Caco-2 (cell line): Measurements from ENCODE around the gene TNNI2. TPM values are rescaled to one million over a fixed set of nuclear protein-coding genes. Genes with fewer than 3 reads are reported as not detected.
"Not testable (repeated sequence)": the region's sequence is repeated elsewhere in the genome, so short reads cannot be mapped to it uniquely, and the experiment has no call there.

Experiments
- BruUV-seq: library from RNA; stranded (reverse); fragments of 400-500 nt; replicated peaks from 2 replicates; lab custom pipeline; 2021; lab: Mats Ljungman, UMichigan
- CTCF ChIA-PET: fragments of 300-600 bp; sonication (Branson Sonifier 250); formaldehyde crosslinking; loops from one replicate; lab custom pipeline; 2022; ENCODE audit warnings: antibody characterized with exemption; lab: Charles Lee
- POLR2A ChIA-PET: fragments of 300-600 bp; sonication (Branson Sonifier 250); formaldehyde crosslinking; loops from one replicate; lab custom pipeline; 2022; ENCODE audit warnings: antibody characterized with exemption; lab: Charles Lee
- DNase-seq, 2 experiments: peaks; one replicate each; pipeline versions ENCODE4 v3.0.0 to v3.0.0-alpha.2; 2020 to 2022
- H3K27me3 ChIP-seq: replicated peaks from 2 replicates; pipeline ENCODE4 v1.6.0; 2011; ENCODE audit warnings: low read length; ENCODE audit not compliant: control insufficient read depth, insufficient read depth
- H3K36me3 ChIP-seq: 2 replicates; pipeline ENCODE4 v1.5.1; 2011; ENCODE audit warnings: low read length; ENCODE audit not compliant: control insufficient read depth, insufficient read depth
- H3K4me1 ChIP-seq: fragments of 250-450 bp; sonication (Bioruptor Pico); 2 replicates; pipeline ENCODE4 v1.5.1; 2020; ENCODE audit warnings: mild to moderate bottlenecking
- H3K4me3 ChIP-seq: 2 replicates; pipeline ENCODE4 v1.5.1; 2011; ENCODE audit warnings: low read depth, mild to moderate bottlenecking, control low read depth, low read length
- H3K9me3 ChIP-seq: fragments of 250-450 bp; sonication (Bioruptor Pico); 2 replicates; pipeline ENCODE4 v1.5.1; 2020; ENCODE audit warnings: mild to moderate bottlenecking, moderate library complexity
- H3K27ac Mint-ChIP-seq: one replicate; pipeline ENCODE4 v1.8.0; 2022; ENCODE audit warnings: mixed read lengths; ENCODE audit not compliant: unreplicated experiment
- H3K27me3 Mint-ChIP-seq: one replicate; pipeline ENCODE4 v1.8.0; 2022; ENCODE audit warnings: mixed read lengths; ENCODE audit not compliant: insufficient read depth, unreplicated experiment
- H3K36me3 Mint-ChIP-seq: one replicate; pipeline ENCODE4 v1.8.0; 2022; ENCODE audit warnings: mild to moderate bottlenecking, mixed read lengths; ENCODE audit not compliant: insufficient read depth, unreplicated experiment
- H3K4me1 Mint-ChIP-seq: one replicate; pipeline ENCODE4 v1.8.0; 2022; ENCODE audit warnings: low read depth, mixed read lengths; ENCODE audit not compliant: unreplicated experiment
- H3K4me3 Mint-ChIP-seq: one replicate; pipeline ENCODE4 v1.8.0; 2022; ENCODE audit warnings: mild to moderate bottlenecking, moderate library complexity, mixed read lengths; ENCODE audit not compliant: unreplicated experiment
- H3K9me3 Mint-ChIP-seq: one replicate; pipeline ENCODE4 v1.8.0; 2022; ENCODE audit warnings: mixed read lengths; ENCODE audit not compliant: unreplicated experiment
- CTCF ChIP-seq, 2 experiments: fragments of 200-600 bp in 1 of 2; IDR thresholded peaks; 1 replicate in 1 of 2; 2 replicates in 1 of 2; pipeline versions ENCODE4 v1.5.1 to v1.8.0; 2011 to 2022; ENCODE audit warnings: antibody characterized with exemption in 1 of 2, control low read depth in 1 of 2, inconsistent platforms in 1 of 2, low read depth in 1 of 2, low read length in 1 of 2, mild to moderate bottlenecking in 1 of 2, moderate library complexity in 1 of 2; ENCODE audit not compliant: insufficient read depth in 1 of 2, severe bottlenecking in 1 of 2, unreplicated experiment in 1 of 2
- intact Hi-C: fragments of 100-400 bp; cut with micrococcal nuclease; formaldehyde crosslinking; loops from one replicate; pipeline ENCODE4 v1.10.0; 2022; ENCODE audit not compliant: unreplicated experiment
- total RNA-seq: library from RNA; stranded (reverse); gene quantifications from 2 replicates; pipeline ENCODE4 v1.2.3, GENCODE V29; 2022

Gene TNNI2
- total RNA-seq, 1 experiment from 2014 or later, result 8.6 TPM

GRCh38 chr11:1803246-1803645, 35.5 kb upstream of the TNNI2 start:
- no peak overlapping the region for H3K4me3 Mint-ChIP-seq
- Histone ChIP-seq H3K9me3 (no peaks in the 10 kb centered on the region), H3K36me3 (no peaks in the 10 kb centered on the region), H3K4me1 (peaks cover 12% of the 10 kb centered on the region), H3K27me3 (no peaks in the 10 kb centered on the region), H3K4me3 (no peak overlapping the region)
- intact Hi-C loops, result no loop called here
- BruUV-seq, result no TSS peak
- POLR2A ChIA-PET, result no interaction called here
- peaks cover 3% of the 10 kb centered on the region for H3K9me3 Mint-ChIP-seq
- CTCF ChIA-PET, result no interaction called here
- TF ChIP-seq CTCF (IDR thresholded peaks at IDR 0.05; ENCODE audit: insufficient read depth in 1 of 2, low read depth in 1 of 2, low read length in 1 of 2, severe bottlenecking in 1 of 2, unreplicated experiment in 1 of 2), result no peak
- H3K4me1 Mint-ChIP-seq, result peaks cover 26% of the 10 kb centered on the region
- DNase-seq, result no peak
- no peaks in the 10 kb centered on the region for H3K27me3 Mint-ChIP-seq
- peaks cover 5% of the 10 kb centered on the region for H3K36me3 Mint-ChIP-seq
- H3K27ac Mint-ChIP-seq, result no peak overlapping the region

GRCh38 chr11:1803835-1804519, 34.8 kb upstream of the TNNI2 start:
- Mint-ChIP-seq H3K4me1 (peaks cover 26% of the 10 kb centered on the region), H3K9me3 (peaks cover 11% of the 10 kb centered on the region)
- H3K36me3 ChIP-seq, H3K27me3 ChIP-seq, POLR2A ChIA-PET, H3K9me3 ChIP-seq, H3K4me3 ChIP-seq, intact Hi-C loops, H3K27ac Mint-ChIP-seq, BruUV-seq, H3K36me3 Mint-ChIP-seq, H3K27me3 Mint-ChIP-seq, DNase-seq, CTCF ChIA-PET, H3K4me3 Mint-ChIP-seq: not testable (repeated sequence)
- peaks cover 12% of the 10 kb centered on the region for H3K4me1 ChIP-seq

- H3K4me1 ChIP-seq, result peaks cover 12% of the 10 kb centered on the region
- no peak for DNase-seq
- Mint-ChIP-seq H3K4me3 (no peak overlapping the region), H3K27ac (no peak overlapping the region), H3K4me1 (peaks cover 26% of the 10 kb centered on the region), H3K36me3 (peaks cover 5% of the 10 kb centered on the region), H3K9me3 (peaks cover 20% of the 10 kb centered on the region), H3K27me3 (no peaks in the 10 kb centered on the region)
- BruUV-seq, result no TSS peak
- H3K9me3 ChIP-seq, result peaks cover 4% of the 10 kb centered on the region; the same call in 1 of the 2 replicates
- TF ChIP-seq CTCF (IDR thresholded peaks at IDR 0.05; ENCODE audit: insufficient read depth in 1 of 2, low read depth in 1 of 2, low read length in 1 of 2, severe bottlenecking in 1 of 2, unreplicated experiment in 1 of 2), result no peak
- ChIA-PET CTCF (interaction anchor here (1.2 kb wide), 1 partner anchor 112 kb away, joined by 3 read pairs; no protein-coding TSS in a partner anchor), POLR2A (no interaction called here)
- intact Hi-C loops, result no loop called here
- no peaks in the 10 kb centered on the region for H3K36me3 ChIP-seq
- no peaks in the 10 kb centered on the region for H3K27me3 ChIP-seq
- no peak overlapping the region for H3K4me3 ChIP-seq
Measured at GRCh38 chr11:1805525-1805924, 33.3 kb upstream of the TNNI2 start.
